HG03521 (cell line): ENCODE results near the gene RXFP1.

Experiments used
- ATAC-seq: cut with Tn5 transposase; IDR thresholded peaks from one replicate; pipeline ENCODE4 v1.9.1; 2021; ENCODE audit warnings: mild to moderate bottlenecking, moderate library complexity; ENCODE audit not compliant: unreplicated experiment

RXFP1 gene

DNA sequence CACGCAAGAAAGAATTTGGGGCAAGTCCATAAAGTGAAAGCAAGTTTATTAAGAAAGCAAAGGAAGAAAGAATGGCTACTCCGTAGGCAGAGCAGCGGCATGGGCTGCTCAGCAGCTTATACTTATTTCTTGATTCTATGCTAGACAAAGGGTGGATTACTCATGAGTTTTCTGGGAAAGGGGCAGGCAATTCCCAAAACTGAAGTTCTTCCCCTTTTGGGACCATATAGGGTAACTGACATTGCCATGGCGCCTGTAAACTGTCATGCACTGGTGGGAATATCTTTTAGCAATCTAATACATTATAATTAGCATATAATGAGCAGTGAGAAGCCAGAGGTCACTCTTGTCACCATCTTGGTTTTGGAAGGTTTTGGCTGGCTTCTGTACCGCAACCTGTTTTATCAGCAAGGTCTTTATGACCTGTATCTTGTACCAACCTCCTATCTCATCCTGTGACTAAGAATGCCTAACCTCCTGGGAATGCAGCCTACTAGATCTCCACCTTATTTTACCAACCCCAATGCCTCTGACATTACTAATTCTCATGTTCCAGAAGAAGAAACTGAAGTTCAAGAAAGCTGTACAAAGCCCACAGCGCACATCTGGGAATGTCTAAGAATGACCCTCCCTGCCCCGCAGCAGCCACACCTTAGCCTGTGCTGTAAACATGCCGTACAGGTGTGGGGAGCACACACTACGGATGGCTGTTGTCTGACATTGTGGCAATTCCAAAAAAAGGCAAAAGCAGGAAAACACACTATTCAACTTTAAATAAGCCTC is 18.6 kb downstream of the RXFP1 start:
- ATAC-seq = no peak

DNA sequence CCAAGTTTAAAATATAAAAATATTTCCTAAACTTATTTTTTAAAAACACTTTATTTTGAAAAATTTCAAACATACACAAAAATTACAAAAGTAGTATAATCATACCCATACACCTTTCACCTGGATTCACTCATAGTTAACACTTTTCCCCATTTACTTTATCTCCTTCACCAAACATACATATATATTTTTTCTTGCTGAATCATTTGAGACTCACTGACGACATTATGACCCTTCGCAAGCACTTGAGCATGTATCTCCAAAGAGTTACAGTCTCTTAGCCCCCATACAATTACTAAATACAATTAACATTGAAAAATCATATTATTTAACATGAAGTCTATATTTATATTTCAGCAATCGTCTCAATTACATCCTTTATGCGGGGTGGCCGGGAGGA is 19.8 kb downstream of the RXFP1 start:
- no peak for ATAC-seq

DNA sequence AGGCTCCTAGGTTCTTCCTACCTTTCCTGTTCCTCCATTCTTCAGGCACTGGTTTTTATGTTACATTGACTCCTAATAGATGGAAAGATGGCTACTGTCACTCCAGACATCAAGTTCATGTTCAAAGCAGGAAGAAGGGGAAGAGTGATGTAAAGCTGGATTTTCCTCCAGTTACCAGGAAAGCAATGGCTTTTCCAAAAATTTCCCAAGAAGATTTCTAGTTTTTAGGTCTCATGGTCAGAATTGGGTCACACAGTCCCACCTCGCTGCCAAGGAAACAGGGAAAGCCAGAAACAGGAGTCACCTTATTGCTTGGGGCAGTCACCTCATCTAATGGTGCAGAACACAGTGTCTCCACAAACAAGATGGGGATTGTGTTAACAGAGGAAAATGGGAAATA is 21.5 kb downstream of the RXFP1 start:
- no peak for ATAC-seq

DNA sequence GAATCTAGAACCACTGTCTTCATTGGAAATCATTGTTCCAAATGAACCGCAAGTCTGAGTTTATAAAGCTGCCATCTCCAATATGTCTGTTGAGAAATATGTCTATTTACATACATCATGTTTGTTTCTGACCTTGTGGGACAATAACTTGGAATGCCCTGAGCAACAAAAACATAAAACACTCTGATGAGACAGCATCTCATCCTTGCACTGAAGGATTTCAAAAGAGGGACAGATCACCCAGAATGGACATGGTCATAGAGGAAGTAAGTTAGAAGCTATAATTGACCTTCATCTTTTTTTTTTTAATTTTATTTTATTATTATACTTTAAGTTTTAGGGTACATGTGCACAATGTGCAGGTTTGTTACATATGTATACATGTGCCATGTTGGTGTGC is 22.5 kb downstream of the RXFP1 start:
- no peak for ATAC-seq

DNA sequence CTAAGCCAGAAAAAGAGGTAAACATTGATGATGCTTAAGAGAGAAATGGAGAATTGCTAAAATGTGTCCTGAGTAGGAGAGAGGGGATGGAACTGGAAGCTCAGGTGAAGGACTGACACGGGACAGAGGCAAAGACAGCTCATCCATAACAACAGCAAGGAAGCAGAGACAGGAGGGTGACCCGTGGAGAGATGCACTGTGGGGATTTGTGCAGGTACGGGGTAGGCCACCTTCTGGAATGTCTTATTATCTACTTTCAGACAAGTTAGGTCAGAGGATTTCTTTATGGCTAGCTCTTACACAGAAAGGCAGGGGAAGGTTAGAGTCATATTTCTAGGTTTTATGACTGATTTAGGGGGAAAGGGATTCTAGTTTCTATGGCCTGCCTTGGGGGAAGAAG is 31.7 kb downstream of the RXFP1 start:
- no peak for ATAC-seq

DNA sequence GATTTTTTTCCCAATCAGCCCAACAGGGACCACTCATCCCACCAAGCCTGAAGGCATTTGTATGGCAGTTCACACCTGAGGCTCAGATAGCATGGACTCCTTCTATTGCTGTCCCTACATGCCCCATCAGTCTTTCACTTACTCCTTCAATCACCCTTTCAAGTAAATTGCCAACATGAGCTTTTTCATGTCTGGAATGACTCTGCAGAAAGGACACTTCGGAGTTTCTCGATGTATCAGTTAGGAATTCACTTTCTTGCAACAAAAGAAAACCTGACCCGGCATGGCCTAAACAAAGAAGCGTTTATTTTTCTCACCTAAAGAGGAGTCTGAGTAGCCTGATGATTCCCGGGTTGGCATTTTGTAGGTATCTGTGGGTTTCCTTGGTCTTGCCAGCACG is 38.6 kb downstream of the RXFP1 start:
- no peak for ATAC-seq

DNA sequence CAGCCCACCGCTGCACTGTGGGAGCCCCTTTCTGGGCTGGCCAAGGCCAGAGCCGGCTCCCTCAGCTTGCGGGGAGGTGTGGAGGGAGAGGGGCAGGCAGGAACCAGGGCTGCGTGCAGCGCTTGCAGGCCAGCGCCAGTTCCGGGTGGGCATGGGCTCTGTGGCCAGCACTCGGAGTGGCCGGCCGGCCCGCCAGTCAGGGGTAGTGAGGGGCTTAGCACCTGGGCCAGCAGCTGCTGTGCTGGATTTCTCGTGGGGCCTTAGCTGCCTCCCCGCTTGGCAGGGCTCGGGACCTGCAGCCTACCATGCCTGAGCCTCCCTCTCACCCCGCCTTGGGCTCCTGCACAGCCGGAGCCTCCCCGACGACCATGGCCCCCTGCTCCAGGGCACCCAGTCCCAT is 45.2 kb downstream of the RXFP1 start:
- no peak for ATAC-seq

GRCh38 chr4:158571736-158572135 is 50.1 kb downstream of the RXFP1 start:
- no peak for ATAC-seq

DNA sequence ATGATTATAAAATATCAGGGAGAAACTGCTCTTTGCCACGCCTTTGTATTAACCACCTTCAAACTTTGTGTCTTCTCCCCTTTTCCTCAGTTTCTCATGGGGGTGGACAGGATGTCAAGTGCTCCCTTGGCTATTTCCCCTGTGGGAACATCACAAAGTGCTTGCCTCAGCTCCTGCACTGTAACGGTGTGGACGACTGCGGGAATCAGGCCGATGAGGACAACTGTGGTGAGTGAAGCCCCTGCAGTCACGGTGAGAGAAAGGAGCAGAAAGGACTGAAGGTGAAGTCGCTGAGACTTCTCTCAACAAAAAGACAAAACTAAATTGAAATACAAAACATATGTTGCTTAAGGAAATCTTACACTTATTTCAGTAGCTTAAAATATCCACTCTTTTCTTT is 50.9 kb downstream of the RXFP1 start:
- ATAC-seq = no peak

- ATAC-seq = no peak
Measured at GRCh38 chr4:158578476-158578875, 56.8 kb downstream of the RXFP1 start.

- no peak for ATAC-seq
Measured at GRCh38 chr4:158580064-158580463, 58.4 kb downstream of the RXFP1 start.

DNA sequence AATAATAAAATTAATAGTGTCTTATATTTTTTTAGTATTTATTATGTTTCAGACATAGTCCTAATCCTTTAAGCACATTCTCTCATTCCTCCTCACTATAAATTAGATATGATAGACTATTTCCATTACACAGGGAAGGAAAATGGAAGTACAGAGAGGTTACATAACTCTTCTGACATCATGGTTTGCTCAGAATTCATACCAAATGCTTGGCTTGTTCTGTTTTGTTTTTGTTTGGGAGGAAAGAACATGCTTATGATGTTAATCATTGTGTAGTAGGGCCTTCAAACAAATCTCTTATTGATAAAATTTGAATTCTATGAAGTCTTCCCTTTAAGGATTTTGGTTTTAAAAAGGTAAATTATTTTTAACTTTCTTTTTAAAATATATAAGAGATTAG is 59.5 kb downstream of the RXFP1 start:
- no peak for ATAC-seq

- ATAC-seq = no peak
Measured at GRCh38 chr4:158586881-158587280, 65.2 kb downstream of the RXFP1 start.

- no peak for ATAC-seq
Measured at GRCh38 chr4:158588285-158588684, 66.6 kb downstream of the RXFP1 start.

GRCh38 chr4:158588777-158589176 is 67.1 kb downstream of the RXFP1 start:
- ATAC-seq = no peak

DNA sequence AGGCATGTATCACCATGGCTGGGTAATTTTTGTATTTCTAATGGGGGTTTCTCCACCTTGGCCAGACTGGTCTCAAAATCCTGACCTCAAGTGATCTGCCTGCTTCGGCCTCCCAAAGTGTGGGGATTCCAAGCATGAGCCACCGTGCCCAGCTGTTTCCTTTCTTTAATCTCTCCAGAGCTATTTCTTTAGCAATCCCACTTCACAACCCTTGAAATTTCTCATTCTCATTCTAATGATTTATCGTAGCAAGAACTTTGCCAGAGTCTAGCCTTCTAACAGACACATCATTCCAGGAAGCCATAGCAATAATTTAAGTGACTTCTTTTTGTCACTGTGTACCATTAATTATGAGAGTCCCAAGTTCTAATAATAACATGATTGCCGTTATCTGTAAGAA is 68.6 kb downstream of the RXFP1 start:
- no peak for ATAC-seq

DNA sequence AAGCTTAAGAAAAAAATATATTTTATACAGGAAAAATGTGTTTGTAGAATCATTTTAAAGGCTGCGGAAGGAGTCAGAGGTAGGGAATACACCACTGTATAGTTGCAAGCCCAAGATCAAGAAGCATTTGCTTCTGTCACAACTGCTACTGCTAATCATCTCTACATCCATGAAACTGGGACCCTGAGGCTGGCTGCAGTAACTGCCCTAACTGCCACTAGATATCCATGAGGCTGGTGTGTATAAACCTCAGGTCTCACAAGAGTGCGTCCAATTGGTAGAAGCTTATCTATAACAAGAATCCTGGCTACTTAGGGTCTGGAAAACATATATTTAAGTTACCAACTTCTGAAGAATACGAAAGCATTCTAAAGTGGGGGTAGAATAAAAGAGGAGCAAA is 69.1 kb downstream of the RXFP1 start:
- no peak for ATAC-seq

- ATAC-seq = no peak
Measured at GRCh38 chr4:158597879-158598596, 76.4 kb downstream of the RXFP1 start.

- no peak for ATAC-seq
Measured at GRCh38 chr4:158599150-158599549, 77.5 kb downstream of the RXFP1 start.

DNA sequence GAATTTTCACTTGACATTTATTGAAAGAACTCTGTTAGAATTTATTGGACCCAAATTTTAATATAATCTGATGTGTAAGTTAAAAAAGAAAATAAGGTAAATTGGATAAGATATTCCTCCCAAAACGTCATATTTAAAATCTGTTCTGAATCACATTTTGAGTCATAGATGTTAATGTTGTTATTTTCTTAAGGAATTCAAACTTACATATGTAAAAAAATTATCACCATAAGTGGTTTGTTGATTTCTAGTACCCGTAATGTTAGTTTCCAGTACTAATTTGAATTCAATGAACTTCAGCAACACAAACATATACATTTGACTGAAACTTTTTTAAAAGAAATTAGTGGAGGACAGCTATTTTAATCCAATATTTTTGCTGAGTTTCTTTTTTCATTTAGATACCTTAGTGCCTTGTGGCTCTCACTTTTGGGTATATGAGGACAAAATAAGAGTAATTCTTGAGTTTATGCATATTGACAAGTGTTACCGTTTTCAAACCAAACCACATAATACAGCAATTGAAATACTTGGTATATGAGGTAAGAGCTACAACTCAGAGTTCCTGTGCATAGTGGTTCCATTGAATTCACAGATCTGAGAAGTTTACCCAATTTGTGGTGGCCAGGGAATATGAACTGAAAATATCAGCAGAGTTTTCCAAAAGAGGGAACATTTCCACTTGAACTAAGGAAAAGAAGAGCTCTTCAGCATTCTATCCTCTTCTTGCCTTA is 78.2 kb downstream of the RXFP1 start:
- no peak for ATAC-seq

DNA sequence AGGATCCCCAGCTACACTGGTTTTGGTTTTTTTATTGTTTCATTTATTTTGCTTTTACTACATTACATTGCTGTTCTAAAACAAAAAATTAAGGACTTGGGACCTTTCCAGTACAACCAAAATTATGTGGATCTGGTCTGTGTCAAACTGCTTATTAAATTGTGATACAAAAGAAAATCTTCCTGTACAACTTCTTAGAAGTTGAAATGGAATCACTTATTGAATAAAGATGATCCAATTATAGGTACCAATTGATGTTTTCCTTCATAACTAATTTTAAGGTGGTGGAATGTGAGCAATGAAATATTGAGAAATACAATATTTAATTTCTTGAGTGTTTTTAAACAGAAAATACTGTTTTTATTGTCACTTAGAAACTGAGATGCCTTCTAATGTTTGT is 82.7 kb downstream of the RXFP1 start:
- no peak for ATAC-seq

GRCh38 chr4:158605393-158605792 is 83.7 kb downstream of the RXFP1 start:
- no peak for ATAC-seq
